Suprapubic skin (tissue), 4 donors: ENCODE results near the gene MAGI1.

Source experiments
- CTCF ChIP-seq, 2 donors: fragments of 200-600 bp in 1 of 2; fragments of 450-650 bp in 1 of 2; sonication (generic) in 1 of 2; IDR thresholded peaks; one replicate each; pipeline ENCODE4 v1.5.1; 2016 to 2019; ENCODE audit warnings: antibody characterized with exemption in 2 of 2, mild to moderate bottlenecking in 1 of 2, moderate library complexity in 1 of 2
- POLR2A ChIP-seq, 2 donors: fragments of 450-650 bp; IDR thresholded peaks; one replicate each; pipeline ENCODE4 v1.6.1; 2017; ENCODE audit warnings: antibody characterized with exemption in 2 of 2, mild to moderate bottlenecking in 2 of 2, moderate library complexity in 2 of 2
- POLR2AphosphoS5 ChIP-seq, 3 donors: sonication (generic); formaldehyde crosslinking; IDR thresholded peaks; one replicate each; pipeline ENCODE4 v1.6.1; 2017; ENCODE audit warnings: antibody characterized with exemption in 3 of 3

DNA sequence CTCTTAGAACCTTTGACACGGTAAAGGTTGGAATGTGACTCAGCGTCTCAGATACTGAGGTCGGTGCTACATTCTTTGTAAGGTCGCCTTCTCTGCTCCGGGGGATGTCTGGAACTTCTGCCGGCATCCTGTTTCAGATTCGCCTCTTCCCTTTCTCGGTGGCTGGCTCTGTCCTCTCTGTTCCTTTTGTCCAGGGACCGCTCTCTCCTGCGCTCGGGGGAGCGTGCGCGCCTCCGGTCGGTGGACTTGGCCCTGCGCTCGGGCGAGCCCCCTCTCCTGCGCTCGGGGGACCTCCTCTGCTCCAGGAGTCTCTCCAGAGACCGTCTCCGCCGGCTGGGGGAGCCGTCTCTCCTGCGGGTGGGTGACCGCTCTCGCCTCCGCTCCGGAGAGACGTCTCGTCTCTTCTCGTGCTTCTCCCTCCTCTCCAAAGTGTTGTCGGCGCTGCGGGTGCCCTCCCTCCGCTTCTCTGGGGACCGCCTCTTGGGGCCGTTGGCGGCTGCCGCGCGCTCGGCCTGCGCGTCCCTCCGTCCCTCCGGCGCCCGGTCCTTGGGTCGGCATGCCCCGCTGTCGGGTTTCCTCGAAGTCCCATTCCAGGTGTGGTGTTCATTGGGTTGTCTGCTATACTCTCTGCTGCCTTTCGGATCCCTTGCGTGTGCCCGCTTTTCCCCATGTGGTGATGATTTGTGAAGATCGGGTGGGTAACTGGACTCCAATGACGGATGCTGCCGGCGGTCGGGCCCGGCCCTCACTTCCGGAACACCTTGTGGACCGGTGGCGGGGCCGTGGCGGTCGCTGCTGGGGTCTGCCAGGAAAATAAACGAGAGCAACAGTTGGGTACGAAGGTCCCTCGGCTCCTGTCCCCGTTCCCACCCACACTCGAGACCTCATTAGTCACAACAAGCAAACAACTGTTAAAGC, 682.1 kb downstream of the MAGI1 start:
- TF ChIP-seq CTCF (IDR thresholded peaks at IDR 0.05): no peak
- TF ChIP-seq POLR2A (IDR thresholded peaks at IDR 0.05): no peak
- TF ChIP-seq POLR2AphosphoS5 (IDR thresholded peaks at IDR 0.05): no peak
